Activated CD4-positive, alpha-beta memory T cell treated with anti-CD3 and anti-CD28 coated beads for 36 hours (primary cell): Measurements from ENCODE around the gene SRRM3. TPM values are rescaled to one million over a fixed set of nuclear protein-coding genes. Genes with fewer than 3 reads are reported as not detected.
"Not testable (repeated sequence)": the region's sequence is repeated elsewhere in the genome, so short reads cannot be mapped to it uniquely, and the experiment has no call there.

Experiments used
- CTCF ChIA-PET: fragments of 350-600 bp; sonication (Branson Sonifier 250); formaldehyde crosslinking; loops from one replicate; lab custom pipeline; 2021; ENCODE audit warnings: antibody characterized with exemption, inconsistent platforms; lab: Charles Lee
- POLR2A ChIA-PET: fragments of 350-600 bp; sonication (Branson Sonifier 250); formaldehyde crosslinking; loops from one replicate; lab custom pipeline; 2021; ENCODE audit warnings: antibody characterized with exemption; lab: Charles Lee
- DNase-seq: peaks from one replicate; pipeline ENCODE4 v3.0.0-alpha.2; 2020
- H3K27ac Mint-ChIP-seq: one replicate; pipeline ENCODE4 v1.8.0; 2021; ENCODE audit warnings: mixed read lengths
- H3K27me3 Mint-ChIP-seq: one replicate; pipeline ENCODE4 v1.8.0; 2021; ENCODE audit warnings: mixed read lengths
- H3K36me3 Mint-ChIP-seq: one replicate; pipeline ENCODE4 v1.8.0; 2021; ENCODE audit warnings: mixed read lengths
- H3K4me1 Mint-ChIP-seq: one replicate; pipeline ENCODE4 v1.8.0; 2021; ENCODE audit warnings: low read depth, mixed read lengths
- H3K4me3 Mint-ChIP-seq: one replicate; pipeline ENCODE4 v1.8.0; 2021; ENCODE audit warnings: mild to moderate bottlenecking, mixed read lengths
- H3K9me3 Mint-ChIP-seq: one replicate; pipeline ENCODE4 v1.8.0; 2021; ENCODE audit warnings: mixed read lengths
- intact Hi-C: fragments of 100-400 bp; cut with micrococcal nuclease; formaldehyde crosslinking; loops from one replicate; pipeline ENCODE4 v1.15.1; 2023
- total RNA-seq, 2 experiments: library from RNA; stranded (reverse); gene quantifications; one replicate each; pipeline ENCODE4 v1.2.3, GENCODE V29; 2021

SRRM3 gene
- total RNA-seq, 2 experiments from 2014 or later: not detected

GRCh38 chr7:76193466-76193865, 8.2 kb upstream of the SRRM3 start:
- no peak overlapping the region for H3K27ac Mint-ChIP-seq
- ChIA-PET POLR2A (no interaction called here), CTCF (no interaction called here)
- H3K27me3 Mint-ChIP-seq: peaks cover 3% of the 10 kb centered on the region
- no peaks in the 10 kb centered on the region for H3K4me1 Mint-ChIP-seq
- no peaks in the 10 kb centered on the region for H3K9me3 Mint-ChIP-seq
- no peaks in the 10 kb centered on the region for H3K36me3 Mint-ChIP-seq
- DNase-seq: no peak
- intact Hi-C loops: loop anchor here (2.0 kb wide), 1 partner anchor 15 kb away; no protein-coding TSS in a partner anchor
- no peak overlapping the region for H3K4me3 Mint-ChIP-seq

- H3K4me1 Mint-ChIP-seq: no peaks in the 10 kb centered on the region
- peaks cover 3% of the 10 kb centered on the region for H3K27me3 Mint-ChIP-seq
- no peak overlapping the region for H3K4me3 Mint-ChIP-seq
- POLR2A ChIA-PET: no interaction called here
- DNase-seq: no peak
- CTCF ChIA-PET: interaction anchor here (0.7 kb wide), 1 partner anchor 115 kb away, joined by 3 read pairs; no protein-coding TSS in a partner anchor
- H3K9me3 Mint-ChIP-seq: no peaks in the 10 kb centered on the region
- H3K36me3 Mint-ChIP-seq: no peaks in the 10 kb centered on the region
- no peak overlapping the region for H3K27ac Mint-ChIP-seq
- intact Hi-C loops: loop anchor here (2.0 kb wide), 1 partner anchor 15 kb away; no protein-coding TSS in a partner anchor
These were observed 7.8 kb upstream of the SRRM3 start for GRCh38 chr7:76193883-76194282.

DNA sequence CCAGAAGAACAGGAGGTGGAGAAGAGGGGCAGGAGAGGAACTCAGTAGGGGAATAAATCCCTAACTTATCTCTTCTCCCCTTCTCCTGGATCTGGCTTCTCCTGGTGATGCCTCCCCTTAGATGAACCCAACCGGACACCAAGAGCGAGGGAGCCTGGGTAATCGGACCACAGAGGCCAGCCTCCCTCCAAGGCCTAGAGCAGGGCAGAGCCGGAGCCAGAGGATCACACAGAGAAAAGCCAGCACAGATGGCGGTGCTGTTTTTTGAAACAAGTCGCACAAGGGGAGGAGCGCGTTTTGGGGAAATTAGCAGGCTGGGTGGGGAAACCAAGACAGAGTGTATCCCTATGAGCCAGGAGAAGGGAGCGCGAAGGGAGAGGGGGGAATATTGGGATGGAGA, 4.9 kb upstream of the SRRM3 start:
- Mint-ChIP-seq H3K4me3 (no peak overlapping the region), H3K36me3 (no peaks in the 10 kb centered on the region), H3K4me1 (no peaks in the 10 kb centered on the region), H3K9me3 (no peaks in the 10 kb centered on the region), H3K27me3 (peaks cover 5% of the 10 kb centered on the region), H3K27ac (no peak overlapping the region)
- ChIA-PET CTCF (interaction anchor here (1.0 kb wide), 1 partner anchor 30 kb away, joined by 3 read pairs; no protein-coding TSS in a partner anchor), POLR2A (no interaction called here)
- no peak for DNase-seq
- intact Hi-C loops: no loop called here

- intact Hi-C loops: no loop called here
- CTCF ChIA-PET: no interaction called here
- POLR2A ChIA-PET: no interaction called here
- no peaks in the 10 kb centered on the region for H3K36me3 Mint-ChIP-seq
- no peak for DNase-seq
- no peaks in the 10 kb centered on the region for H3K9me3 Mint-ChIP-seq
- no peaks in the 10 kb centered on the region for H3K4me1 Mint-ChIP-seq
- peaks cover 7% of the 10 kb centered on the region for H3K27me3 Mint-ChIP-seq
- no peak overlapping the region for H3K27ac Mint-ChIP-seq
- H3K4me3 Mint-ChIP-seq: no peak overlapping the region
These were observed 3.5 kb upstream of the SRRM3 start for GRCh38 chr7:76198202-76198601.

GRCh38 chr7:76202666-76203030, 952 bp downstream of the SRRM3 start:
- intact Hi-C loops: no loop called here
- H3K9me3 Mint-ChIP-seq: no peaks in the 10 kb centered on the region
- peaks cover 4% of the 10 kb centered on the region for H3K27me3 Mint-ChIP-seq
- no peak overlapping the region for H3K4me3 Mint-ChIP-seq
- H3K27ac Mint-ChIP-seq: no peak overlapping the region
- POLR2A ChIA-PET: interaction anchor here (0.6 kb wide), 1 partner anchor 116 kb away, joined by 3 read pairs; no protein-coding TSS in a partner anchor
- no peaks in the 10 kb centered on the region for H3K36me3 Mint-ChIP-seq
- CTCF ChIA-PET: interaction anchor here (0.6 to 2.1 kb wide), 7 partner anchors 12 to 112 kb away, joined by 3 to 5 read pairs (median 3); no protein-coding TSS in a partner anchor
- no peak for DNase-seq
- H3K4me1 Mint-ChIP-seq: no peaks in the 10 kb centered on the region

DNA sequence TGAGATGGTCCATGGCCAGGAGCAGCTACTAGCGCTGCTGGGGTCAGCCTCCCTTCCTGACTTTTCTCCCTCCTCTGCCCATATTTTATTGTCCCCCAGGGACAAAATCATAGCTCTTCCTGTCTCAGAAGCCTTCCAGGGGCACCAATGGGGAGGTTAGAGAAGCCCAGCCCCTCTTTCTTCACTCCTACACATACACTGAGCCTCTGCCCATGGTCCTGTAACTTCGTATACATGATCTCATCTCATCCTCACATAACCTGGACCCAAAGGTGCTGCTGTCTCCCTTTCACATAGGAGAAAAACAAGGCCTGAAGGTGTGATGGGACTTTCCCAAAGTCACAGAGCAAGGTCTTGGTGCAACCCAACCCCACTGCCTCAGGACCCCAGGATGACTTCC, 2.5 kb downstream of the SRRM3 start:
- CTCF ChIA-PET: no interaction called here
- Mint-ChIP-seq H3K36me3 (no peaks in the 10 kb centered on the region), H3K4me1 (no peaks in the 10 kb centered on the region), H3K27ac (no peak overlapping the region), H3K27me3 (peaks cover 5% of the 10 kb centered on the region), H3K9me3 (no peaks in the 10 kb centered on the region), H3K4me3 (no peak overlapping the region)
- intact Hi-C loops: no loop called here
- POLR2A ChIA-PET: no interaction called here
- no peak for DNase-seq

DNA sequence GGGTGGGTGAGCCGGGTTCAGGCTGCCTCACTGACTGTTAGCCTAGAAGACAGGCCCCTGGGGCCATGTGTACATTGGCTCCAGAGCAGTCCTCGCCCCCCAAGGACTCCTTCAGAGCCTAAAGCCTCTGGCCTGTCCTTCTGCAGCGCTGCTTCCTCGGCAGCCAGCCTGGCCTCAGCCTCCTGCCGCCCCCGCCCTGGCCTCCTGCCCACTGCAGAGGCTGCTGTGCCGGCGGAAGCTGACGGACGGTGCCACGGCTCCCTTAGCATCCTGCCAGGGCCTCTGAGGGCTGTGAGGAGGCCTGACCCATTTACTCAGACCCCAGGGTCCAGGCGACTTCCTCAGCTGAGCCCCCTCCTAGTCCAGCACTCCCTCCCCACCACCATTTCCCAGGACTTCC, 4.9 kb downstream of the SRRM3 start:
- intact Hi-C loops: no loop called here
- H3K36me3 Mint-ChIP-seq: no peaks in the 10 kb centered on the region
- H3K27ac Mint-ChIP-seq: no peak overlapping the region
- no peak for DNase-seq
- no peaks in the 10 kb centered on the region for H3K4me1 Mint-ChIP-seq
- no peak overlapping the region for H3K4me3 Mint-ChIP-seq
- ChIA-PET CTCF (no interaction called here), POLR2A (no interaction called here)
- H3K27me3 Mint-ChIP-seq: peaks cover 3% of the 10 kb centered on the region
- no peaks in the 10 kb centered on the region for H3K9me3 Mint-ChIP-seq

GRCh38 chr7:76209310-76209709, 7.6 kb downstream of the SRRM3 start:
- peaks cover 5% of the 10 kb centered on the region for H3K27me3 Mint-ChIP-seq
- ChIA-PET POLR2A (no interaction called here), CTCF (no interaction called here)
- no peak overlapping the region for H3K4me3 Mint-ChIP-seq
- no peaks in the 10 kb centered on the region for H3K4me1 Mint-ChIP-seq
- intact Hi-C loops: no loop called here
- no peaks in the 10 kb centered on the region for H3K36me3 Mint-ChIP-seq
- H3K9me3 Mint-ChIP-seq: no peaks in the 10 kb centered on the region
- no peak for DNase-seq
- H3K27ac Mint-ChIP-seq: no peak overlapping the region

GRCh38 chr7:76211216-76211615, 9.5 kb downstream of the SRRM3 start:
- ChIA-PET CTCF (no interaction called here), POLR2A (no interaction called here)
- Mint-ChIP-seq H3K27me3 (peaks cover 7% of the 10 kb centered on the region), H3K9me3 (no peaks in the 10 kb centered on the region), H3K36me3 (no peaks in the 10 kb centered on the region), H3K27ac (no peak overlapping the region), H3K4me3 (no peak overlapping the region), H3K4me1 (no peaks in the 10 kb centered on the region)
- intact Hi-C loops: no loop called here
- DNase-seq: no peak

- H3K9me3 Mint-ChIP-seq, H3K36me3 Mint-ChIP-seq, DNase-seq, intact Hi-C loops, H3K4me1 Mint-ChIP-seq, H3K27ac Mint-ChIP-seq, H3K4me3 Mint-ChIP-seq, CTCF ChIA-PET, POLR2A ChIA-PET: not testable (repeated sequence)
- H3K27me3 Mint-ChIP-seq: peaks cover 29% of the 10 kb centered on the region
These were observed 13.7 kb downstream of the SRRM3 start for GRCh38 chr7:76215349-76215748.

- no peaks in the 10 kb centered on the region for H3K4me1 Mint-ChIP-seq
These were observed 14.8 kb downstream of the SRRM3 start for GRCh38 chr7:76216381-76217082.

DNA sequence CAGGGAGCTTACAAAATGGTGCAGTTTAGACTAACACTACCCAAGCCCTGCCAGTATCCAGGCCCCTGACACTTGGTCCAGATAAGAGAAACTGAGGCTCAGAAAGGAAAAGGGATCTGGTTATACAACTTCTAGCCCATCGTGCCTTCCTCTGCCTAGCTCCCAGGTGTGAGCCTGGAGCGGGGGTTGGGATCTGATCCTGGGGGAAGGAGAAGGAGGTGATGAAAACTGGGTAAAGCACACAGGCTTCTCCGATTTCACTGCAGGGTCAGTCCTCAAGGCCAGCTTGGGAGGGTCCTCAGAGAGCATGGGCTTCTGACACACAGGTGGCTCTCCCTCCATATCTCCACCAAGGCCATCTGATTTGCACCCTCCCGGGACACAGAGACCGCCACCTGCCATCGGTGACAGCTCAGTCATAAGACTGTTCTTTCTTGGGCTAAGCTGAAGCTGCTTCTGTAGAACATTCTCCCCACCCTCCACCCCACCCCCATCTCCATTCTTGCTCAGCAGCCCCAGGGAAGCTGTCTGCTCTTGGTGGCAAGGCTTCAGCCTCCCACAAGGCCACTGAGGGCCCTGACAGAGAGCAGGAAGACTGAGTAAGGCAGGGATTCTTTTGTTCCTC, 16.4 kb downstream of the SRRM3 start:
- H3K27ac Mint-ChIP-seq: no peak overlapping the region
- H3K4me1 Mint-ChIP-seq: no peaks in the 10 kb centered on the region
- ChIA-PET CTCF (interaction anchor here (1.2 to 1.3 kb wide), 2 partner anchors 16 to 39 kb away, joined by 3 read pairs; no protein-coding TSS in a partner anchor), POLR2A (no interaction called here)
- H3K36me3 Mint-ChIP-seq: no peaks in the 10 kb centered on the region
- no peaks in the 10 kb centered on the region for H3K9me3 Mint-ChIP-seq
- peaks cover 38% of the 10 kb centered on the region for H3K27me3 Mint-ChIP-seq
- H3K4me3 Mint-ChIP-seq: no peak overlapping the region
- DNase-seq: no peak
- intact Hi-C loops: no loop called here

More at GRCh38 chr7:76216381-76217082, 14.8 kb downstream of the SRRM3 start:
- Mint-ChIP-seq H3K9me3 (no peaks in the 10 kb centered on the region), H3K27me3 (peaks cover 30% of the 10 kb centered on the region), H3K27ac (no peak overlapping the region), H3K36me3 (no peaks in the 10 kb centered on the region), H3K4me3 (no peak overlapping the region)
- intact Hi-C loops: no loop called here
- POLR2A ChIA-PET: no interaction called here
- CTCF ChIA-PET: interaction anchor here (1.3 kb wide), 1 partner anchor 38 kb away, joined by 3 read pairs; no protein-coding TSS in a partner anchor
- DNase-seq: no peak
